Measurements from ENCODE around the gene SHB.

- no peak for TF ChIP-seq CTCF (IDR thresholded peaks at IDR 0.05)
- no peak for TF ChIP-seq POLR2A (IDR thresholded peaks at IDR 0.05)
Observed at GRCh38 chr9:38110476-38110875, 41.4 kb upstream of the SHB start.
